GM18951 (cell line): ENCODE measurements around the gene RAB1B.
A peak's percentile ranks its signal among the peaks of the same experiment; 100 is the strongest.
"Not testable (repeated sequence)": the region's sequence is repeated elsewhere in the genome, so short reads cannot be mapped to it uniquely, and the experiment has no call there.

Source experiments
- POLR2A ChIP-seq: IDR thresholded peaks from 4 replicates; pipeline ENCODE4 v1.6.1; 2011; ENCODE audit warnings: mild to moderate bottlenecking; ENCODE audit not compliant: insufficient read length, insufficient read depth; ENCODE audit errors: extremely low read depth
- in situ Hi-C: fragments of 300-500 bp; cut with MboI; formaldehyde crosslinking; loops from one replicate; pipeline ENCODE4 v1.12.0; 2022; ENCODE audit warnings: low sequenced_read_pairs, mixed read lengths, inconsistent platforms; ENCODE audit not compliant: unreplicated experiment

Gene RAB1B

DNA sequence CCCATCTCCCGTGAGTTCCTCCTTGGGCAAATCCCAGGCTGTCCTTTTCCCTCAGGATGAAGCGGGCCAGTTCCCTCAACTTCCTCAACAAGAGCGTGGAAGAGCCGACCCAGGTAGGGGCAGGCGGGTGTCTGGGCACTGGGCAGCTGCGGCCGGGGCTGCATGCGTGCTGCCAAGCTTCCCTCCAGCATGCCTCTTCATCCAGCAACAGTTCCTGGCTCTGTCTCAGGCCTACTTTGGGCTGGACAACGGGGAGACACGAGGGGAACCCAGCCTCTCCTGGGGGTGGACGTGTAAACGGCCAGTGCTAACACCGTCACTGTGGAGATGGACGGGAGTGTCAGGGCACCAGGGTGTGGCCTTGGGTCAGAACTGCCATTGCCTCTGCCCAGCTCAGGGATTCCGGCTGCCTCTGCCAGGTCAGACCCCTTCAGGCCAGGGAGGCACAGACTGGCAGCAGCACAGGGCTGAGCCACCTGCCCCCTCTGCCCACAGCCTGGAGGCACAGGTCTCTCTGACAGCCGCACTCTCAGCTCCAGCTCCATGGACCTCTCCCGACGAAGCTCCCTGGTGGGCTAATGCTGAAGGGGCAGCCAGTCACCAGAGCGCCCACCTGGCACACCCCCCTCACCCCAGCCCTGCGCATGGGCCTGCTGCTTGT is 1.9 kb upstream of the RAB1B start:
- no peak for TF ChIP-seq POLR2A
- in situ Hi-C loops = no loop called here

DNA sequence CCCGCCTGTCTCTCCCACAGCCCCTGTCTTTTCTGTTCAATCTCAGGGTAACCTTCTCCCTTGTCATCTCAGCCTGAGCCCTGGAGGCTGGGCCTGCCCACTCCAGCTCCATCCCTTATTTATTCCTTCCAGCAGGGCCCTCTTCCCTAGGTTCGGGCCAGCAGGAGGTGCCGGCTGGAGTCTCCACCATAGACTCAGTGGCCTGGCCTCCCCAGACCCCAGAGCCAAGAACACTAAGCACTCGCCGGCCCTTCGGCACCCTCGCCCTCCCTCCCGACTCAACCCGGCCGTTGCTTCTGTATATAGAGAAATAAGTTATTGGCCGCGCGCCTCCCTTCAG is 1.4 kb upstream of the RAB1B start:
- no peak for TF ChIP-seq POLR2A
- in situ Hi-C loops = no loop called here

DNA sequence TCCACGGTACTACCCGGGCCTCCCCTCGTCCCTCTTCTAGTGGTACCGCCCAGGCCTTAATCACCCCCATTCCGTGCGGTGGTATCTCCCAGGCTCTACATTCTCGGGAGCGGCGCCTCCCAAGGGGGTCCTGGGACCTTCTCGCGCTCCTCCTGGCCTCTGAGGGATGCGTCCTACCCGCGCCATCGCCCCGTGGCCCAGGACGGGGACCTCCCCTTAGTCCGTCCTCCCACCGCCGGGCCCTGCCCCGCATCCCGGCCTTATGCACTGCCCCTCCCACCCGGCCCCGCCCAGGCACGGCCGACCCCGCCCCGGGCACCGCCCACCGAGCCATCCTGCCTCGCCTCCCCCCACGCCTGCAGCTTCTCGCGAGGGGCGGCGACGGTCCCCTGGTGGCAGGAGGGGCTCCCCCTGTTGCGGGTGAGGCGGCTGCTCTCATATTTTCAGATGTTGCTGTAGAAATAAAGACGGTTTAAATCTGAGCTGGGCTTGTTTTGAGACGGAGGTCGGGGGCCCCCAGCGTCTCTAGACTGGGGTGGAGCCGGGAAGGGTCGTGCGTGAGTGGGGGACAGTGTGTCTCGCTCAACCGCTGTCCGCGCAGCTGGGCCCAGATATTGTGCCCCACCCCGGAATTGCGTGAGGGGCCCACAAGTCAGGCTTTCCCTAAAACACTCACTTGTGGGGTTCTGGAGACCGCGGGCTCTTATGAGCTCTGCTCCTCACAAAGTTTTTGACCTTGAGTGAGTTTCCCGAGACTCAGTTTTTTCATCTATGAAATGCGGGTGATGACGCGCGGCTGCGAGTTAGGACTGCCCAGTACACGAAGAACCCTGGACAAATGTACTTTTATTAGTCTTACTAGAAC is 828 bp upstream of the RAB1B start:
- in situ Hi-C loops = no loop called here
- peak; percentile 53 for TF ChIP-seq POLR2A

DNA sequence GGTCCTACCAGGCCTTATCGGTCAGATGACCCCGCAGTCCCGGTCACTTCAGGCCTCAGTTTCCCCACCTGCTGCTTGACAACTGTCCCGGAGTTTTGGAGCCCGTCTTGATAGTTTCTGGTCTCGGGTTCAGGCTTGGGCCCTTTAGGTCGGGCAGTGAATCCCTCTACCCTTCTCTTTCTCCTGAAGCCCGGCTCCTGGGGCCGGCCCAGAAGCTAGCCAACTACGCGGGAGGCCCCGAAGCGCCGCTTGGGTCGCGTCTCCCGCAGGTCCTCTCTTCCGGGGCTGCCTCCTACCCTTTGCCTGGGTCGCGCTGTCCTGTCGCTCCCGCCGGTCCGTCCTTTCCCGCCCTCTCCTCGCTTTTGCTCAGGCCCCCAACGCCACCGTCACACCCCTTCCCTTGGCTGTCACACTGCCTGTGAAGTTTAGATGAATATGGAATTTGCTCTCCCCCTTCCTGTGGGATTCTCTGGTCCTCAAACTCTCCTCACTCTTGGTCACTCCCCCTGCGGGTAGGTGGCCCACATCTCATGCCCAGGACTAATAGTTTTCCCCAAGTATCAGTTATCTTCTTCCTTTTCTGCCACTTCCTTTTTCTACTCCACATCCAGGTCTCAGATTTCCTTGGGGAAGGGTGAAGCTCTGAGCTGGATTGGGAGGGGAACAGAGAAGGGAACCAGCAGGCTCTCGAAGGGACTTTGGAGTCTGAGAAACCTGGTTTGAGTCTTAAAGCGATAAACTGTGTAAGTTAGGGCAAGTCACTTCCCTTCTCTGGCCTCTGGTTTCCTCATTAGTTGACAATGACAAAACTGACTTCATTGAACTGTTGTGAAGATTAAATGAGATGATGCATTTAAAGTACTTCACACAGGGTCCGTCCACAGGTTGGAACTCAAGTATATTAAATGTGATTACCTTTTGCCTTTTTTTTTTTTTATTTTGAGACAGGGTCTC is 790 bp downstream of the RAB1B start:
- TF ChIP-seq POLR2A = no peak
- in situ Hi-C loops = no loop called here

DNA sequence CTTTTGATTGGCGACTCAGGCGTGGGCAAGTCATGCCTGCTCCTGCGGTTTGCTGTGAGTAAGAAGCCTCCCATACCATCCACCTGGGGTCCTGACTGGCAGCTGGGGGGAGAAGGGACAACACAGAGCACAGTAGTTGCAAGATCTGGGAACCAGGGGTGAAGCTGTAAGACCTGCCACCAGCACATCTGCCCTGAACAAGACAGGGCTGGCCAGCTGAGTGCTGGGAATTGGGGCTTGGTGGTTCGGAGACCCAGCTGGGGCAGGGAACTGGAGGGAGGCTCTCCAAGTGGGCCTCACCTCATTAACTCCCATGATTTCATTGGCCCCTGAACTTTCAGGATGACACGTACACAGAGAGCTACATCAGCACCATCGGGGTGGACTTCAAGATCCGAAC is 3.4 kb downstream of the RAB1B start:
- in situ Hi-C loops = no loop called here

DNA sequence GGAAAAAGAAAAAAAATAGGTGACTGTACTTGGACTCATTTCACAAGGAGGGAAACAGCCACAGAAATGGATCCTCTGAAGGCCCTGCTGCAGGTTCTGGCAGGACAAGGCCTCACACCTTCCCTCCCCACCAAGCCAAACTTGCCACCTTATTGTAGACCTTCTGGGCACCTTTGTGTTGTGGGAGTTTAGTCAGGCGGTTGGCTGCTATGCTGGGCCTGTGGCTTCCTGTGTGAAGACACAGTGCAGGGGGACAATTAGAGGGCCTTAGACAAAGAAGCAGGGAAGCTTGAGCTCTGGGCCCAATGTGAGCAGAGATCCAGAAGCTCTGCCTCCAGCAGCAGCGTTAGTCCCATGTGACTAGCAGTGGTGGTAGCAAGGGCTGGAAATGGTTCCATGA is 4.2 kb downstream of the RAB1B start:
- TF ChIP-seq POLR2A = no peak
- in situ Hi-C loops = no loop called here

More for the DNA sequence above, 3.4 kb downstream of the RAB1B start:
- TF ChIP-seq POLR2A = no peak

DNA sequence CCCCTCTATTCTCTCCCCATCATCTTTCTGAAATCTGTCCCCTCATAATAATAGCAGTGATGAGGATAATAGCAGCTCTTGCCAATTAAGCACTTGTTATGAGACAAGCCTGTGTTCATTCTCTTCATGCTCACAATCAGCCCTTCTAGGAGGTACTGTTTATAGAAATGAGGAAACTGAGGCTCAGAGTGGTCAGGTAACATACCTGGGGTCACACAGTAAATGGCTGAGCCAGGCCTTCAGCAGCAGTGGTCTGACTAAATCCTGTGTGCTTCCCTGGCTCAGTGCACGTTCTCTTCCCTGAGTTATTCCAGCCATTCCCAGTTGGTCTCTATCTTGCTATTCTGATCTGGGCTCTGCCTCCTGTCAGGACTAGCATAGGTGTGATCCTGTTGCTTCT is 5.8 kb downstream of the RAB1B start:
- no peak for TF ChIP-seq POLR2A
- in situ Hi-C loops = no loop called here

DNA sequence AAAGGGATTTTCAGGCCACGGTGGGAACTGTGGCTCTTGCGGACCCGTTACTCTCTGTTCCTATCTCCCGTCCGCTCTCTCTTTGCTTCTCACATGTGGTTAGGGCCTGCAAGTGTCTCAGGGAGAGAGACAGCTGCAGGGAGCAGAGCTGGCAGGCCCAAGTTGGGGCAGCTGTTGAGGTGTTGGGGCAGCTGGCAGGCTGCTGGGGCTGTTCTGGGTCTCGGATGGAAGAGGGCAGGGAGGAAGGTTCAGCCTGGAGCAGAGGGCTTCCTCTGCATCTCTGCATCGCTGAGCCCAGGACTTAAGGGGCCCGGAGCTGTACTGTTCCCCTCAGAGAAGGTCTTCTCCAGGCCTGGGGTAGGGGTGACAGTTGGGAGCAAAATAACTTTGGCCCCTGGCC is 7.0 kb downstream of the RAB1B start:
- in situ Hi-C loops = no loop called here
- no peak for TF ChIP-seq POLR2A

DNA sequence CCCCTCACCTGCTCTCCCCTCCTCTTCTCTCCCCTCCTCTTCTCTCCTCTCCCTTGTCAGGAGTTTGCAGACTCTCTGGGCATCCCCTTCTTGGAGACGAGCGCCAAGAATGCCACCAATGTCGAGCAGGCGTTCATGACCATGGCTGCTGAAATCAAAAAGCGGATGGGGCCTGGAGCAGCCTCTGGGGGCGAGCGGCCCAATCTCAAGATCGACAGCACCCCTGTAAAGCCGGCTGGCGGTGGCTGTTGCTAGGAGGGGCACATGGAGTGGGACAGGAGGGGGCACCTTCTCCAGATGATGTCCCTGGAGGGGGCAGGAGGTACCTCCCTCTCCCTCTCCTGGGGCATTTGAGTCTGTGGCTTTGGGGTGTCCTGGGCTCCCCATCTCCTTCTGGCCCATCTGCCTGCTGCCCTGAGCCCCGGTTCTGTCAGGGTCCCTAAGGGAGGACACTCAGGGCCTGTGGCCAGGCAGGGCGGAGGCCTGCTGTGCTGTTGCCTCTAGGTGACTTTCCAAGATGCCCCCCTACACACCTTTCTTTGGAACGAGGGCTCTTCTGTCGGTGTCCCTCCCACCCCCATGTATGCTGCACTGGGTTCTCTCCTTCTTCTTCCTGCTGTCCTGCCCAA is 7.7 kb downstream of the RAB1B start:
- in situ Hi-C loops = no loop called here
- TF ChIP-seq POLR2A = no peak

DNA sequence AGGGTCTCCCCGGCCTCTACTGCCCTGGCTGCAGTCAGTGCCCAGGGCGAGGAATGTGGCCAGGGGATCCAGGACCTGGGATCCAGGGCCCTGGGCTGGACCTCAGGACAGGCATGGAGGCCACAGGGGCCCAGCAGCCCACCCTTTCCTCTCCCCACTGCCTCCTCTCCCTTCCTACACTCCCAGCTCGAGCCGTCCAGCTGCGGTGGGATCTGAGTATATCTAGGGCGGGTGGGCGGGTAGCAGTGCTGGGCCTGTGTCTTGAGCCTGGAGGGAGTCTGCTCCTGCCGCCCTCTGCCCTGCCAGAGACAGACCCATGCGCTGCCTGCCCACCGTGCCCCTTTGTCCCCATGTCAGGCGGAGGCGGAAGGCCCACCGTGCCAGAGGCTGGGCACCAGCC is 8.2 kb downstream of the RAB1B start:
- in situ Hi-C loops = not testable (repeated sequence)

DNA sequence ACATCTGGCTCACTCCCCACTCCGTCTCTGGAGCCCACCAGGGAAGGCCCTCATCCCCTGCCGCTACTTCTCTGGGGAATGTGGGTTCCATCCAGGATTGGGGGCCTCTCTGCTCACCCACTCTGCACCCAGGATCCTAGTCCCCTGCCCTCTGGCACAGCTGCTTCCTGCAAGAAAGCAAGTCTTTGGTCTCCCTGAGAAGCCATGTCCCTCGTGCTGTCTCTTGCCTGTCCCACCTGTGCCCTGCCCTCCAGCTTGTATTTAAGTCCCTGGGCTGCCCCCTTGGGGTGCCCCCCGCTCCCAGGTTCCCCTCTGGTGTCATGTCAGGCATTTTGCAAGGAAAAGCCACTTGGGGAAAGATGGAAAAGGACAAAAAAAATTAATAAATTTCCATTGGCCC is 8.6 kb downstream of the RAB1B start:
- in situ Hi-C loops = not testable (repeated sequence)

DNA sequence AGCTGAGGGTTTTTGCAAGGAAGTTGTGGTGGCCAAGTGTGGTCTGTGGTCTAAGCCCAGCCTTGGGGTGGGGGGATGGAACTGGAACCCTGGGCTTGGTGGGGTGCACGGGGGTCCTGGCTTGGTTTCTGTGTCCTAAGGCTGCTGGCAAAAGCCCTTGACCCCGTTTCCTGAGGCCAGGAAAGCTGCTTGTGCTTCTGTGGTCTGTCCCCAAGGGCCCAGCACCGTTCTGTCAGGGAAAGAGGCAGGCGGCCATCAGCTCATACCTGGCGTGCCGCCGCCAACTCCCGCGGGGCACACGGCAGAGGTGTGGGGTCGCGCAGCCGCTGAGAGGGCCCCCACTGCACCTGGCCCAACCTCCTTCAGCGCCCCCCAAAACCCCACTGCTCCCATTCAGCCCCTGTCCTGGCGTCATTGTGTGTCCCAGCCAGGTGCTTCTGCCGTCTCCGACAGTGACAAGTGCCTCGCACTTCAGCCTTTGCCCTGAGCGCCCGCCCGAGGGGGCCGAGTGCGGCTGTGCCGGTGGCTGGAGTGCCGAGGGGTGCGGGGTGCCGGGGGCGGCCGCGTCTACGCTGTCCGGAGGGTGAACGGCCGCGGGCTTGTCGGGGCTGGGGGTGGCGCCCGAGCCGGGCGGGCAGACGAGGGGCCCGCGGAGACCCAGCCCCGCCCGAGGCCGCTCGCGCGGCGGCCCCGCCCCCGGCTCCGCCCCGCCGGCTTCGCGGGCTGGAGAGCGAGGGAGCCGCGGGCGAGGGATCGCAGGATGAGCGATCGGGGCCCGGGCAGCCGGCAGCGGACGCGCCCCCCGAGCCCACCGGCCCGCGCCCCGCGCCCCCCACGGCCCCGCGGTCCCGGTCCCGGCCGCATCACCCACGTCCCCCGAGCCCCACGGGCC is 9.3 kb downstream of the RAB1B start, which contains the start of gene CNIH2:
TSS of gene CNIH2 (plus strand) at position 705 of the 892 bp plus-strand sequence. CDS start 282 bp downstream, outside the sequence.
- no peak for TF ChIP-seq POLR2A
- in situ Hi-C loops = no loop called here
